Astrocyte (in vitro differentiated cells and primary cell): Measurements from ENCODE around the gene FAM83C. TPM values are rescaled to one million over a fixed set of nuclear protein-coding genes. Genes with fewer than 3 reads are reported as not detected.

Source experiments
- DNase-seq: peaks from one replicate; pipeline ENCODE4 v3.0.0-alpha.2; 2010; ENCODE audit warnings: low read depth
- FAIRE-seq: peaks from 2 replicates; lab custom pipeline; 2011; peaks lifted over from hg19 to GRCh38; lab: Jason Lieb, UNC
- H2AFZ ChIP-seq: 2 replicates; pipeline ENCODE4 v1.6.0; 2012; ENCODE audit warnings: low read depth, low read length, inconsistent platforms
- H3K27ac ChIP-seq: 2 replicates; pipeline ENCODE4 v1.5.1; 2011; ENCODE audit warnings: low read depth, low read length, inconsistent platforms
- H3K27me3 ChIP-seq: 2 replicates; pipeline ENCODE4 v1.6.0; 2011; ENCODE audit warnings: low read length, inconsistent platforms; ENCODE audit not compliant: insufficient read depth
- H3K36me3 ChIP-seq: 2 replicates; pipeline ENCODE4 v1.5.1; 2011; ENCODE audit warnings: low read length, inconsistent platforms; ENCODE audit not compliant: insufficient read depth
- H3K4me1 ChIP-seq: 2 replicates; pipeline ENCODE4 v1.5.1; 2011; ENCODE audit warnings: low read length, inconsistent platforms; ENCODE audit not compliant: insufficient read depth
- H3K4me2 ChIP-seq: 2 replicates; pipeline ENCODE4 v1.6.0; 2012; ENCODE audit warnings: low read length, inconsistent platforms
- H3K4me3 ChIP-seq: 2 replicates; pipeline ENCODE4 v1.5.1; 2011; ENCODE audit warnings: low read depth, mild to moderate bottlenecking, low read length, inconsistent platforms; ENCODE audit not compliant: insufficient read depth
- H3K79me2 ChIP-seq: 2 replicates; pipeline ENCODE4 v1.6.0; 2012; ENCODE audit warnings: mild to moderate bottlenecking, low read length, inconsistent platforms; ENCODE audit not compliant: insufficient read depth
- H3K9ac ChIP-seq: 2 replicates; pipeline ENCODE4 v1.6.0; 2012; ENCODE audit warnings: mild to moderate bottlenecking, low read length, inconsistent platforms
- H3K9me3 ChIP-seq: 2 replicates; pipeline ENCODE4 v1.5.1; 2012; ENCODE audit warnings: low read depth, mild to moderate bottlenecking, low read length, inconsistent platforms; ENCODE audit not compliant: insufficient read depth
- H4K20me1 ChIP-seq: 2 replicates; pipeline ENCODE4 v1.6.0; 2012; ENCODE audit warnings: low read length, inconsistent platforms; ENCODE audit not compliant: insufficient read depth
- H3K27ac Mint-ChIP-seq: one replicate; pipeline ENCODE4 v1.8.0; 2021; ENCODE audit warnings: mild to moderate bottlenecking, mixed read lengths; ENCODE audit not compliant: unreplicated experiment
- H3K27me3 Mint-ChIP-seq: one replicate; pipeline ENCODE4 v1.8.0; 2021; ENCODE audit warnings: low read depth, mixed read lengths; ENCODE audit not compliant: unreplicated experiment
- H3K36me3 Mint-ChIP-seq: one replicate; pipeline ENCODE4 v1.8.0; 2021; ENCODE audit warnings: low read depth, mixed read lengths; ENCODE audit not compliant: unreplicated experiment
- H3K4me1 Mint-ChIP-seq: one replicate; pipeline ENCODE4 v1.8.0; 2021; ENCODE audit warnings: low read depth, mixed read lengths; ENCODE audit not compliant: unreplicated experiment
- H3K4me3 Mint-ChIP-seq: one replicate; pipeline ENCODE4 v1.8.0; 2021; ENCODE audit warnings: mild to moderate bottlenecking, moderate library complexity, mixed read lengths; ENCODE audit not compliant: unreplicated experiment
- H3K9me3 Mint-ChIP-seq: one replicate; pipeline ENCODE4 v1.8.0; 2021; ENCODE audit warnings: mild to moderate bottlenecking, mixed read lengths; ENCODE audit not compliant: unreplicated experiment
- EZH2 ChIP-seq: IDR thresholded peaks from 2 replicates; pipeline ENCODE4 v1.6.1; 2012; ENCODE audit warnings: mild to moderate bottlenecking, low read length, inconsistent platforms; ENCODE audit not compliant: insufficient read depth
- total RNA-seq: library from RNA; stranded (reverse); gene quantifications from 2 replicates; pipeline ENCODE4 v1.2.1, GENCODE V29; 2021
- TF ChIP-seq, protein P1 (sequence below): IDR thresholded peaks from 2 replicates; pipeline ENCODE4 v1.5.1; 2011; ENCODE audit warnings: low read depth, mild to moderate bottlenecking, inconsistent platforms, low read length, moderate library complexity; ENCODE audit not compliant: insufficient read depth

The FAM83C gene
- total RNA-seq, 1 donor from 2014 or later: not detected

DNA sequence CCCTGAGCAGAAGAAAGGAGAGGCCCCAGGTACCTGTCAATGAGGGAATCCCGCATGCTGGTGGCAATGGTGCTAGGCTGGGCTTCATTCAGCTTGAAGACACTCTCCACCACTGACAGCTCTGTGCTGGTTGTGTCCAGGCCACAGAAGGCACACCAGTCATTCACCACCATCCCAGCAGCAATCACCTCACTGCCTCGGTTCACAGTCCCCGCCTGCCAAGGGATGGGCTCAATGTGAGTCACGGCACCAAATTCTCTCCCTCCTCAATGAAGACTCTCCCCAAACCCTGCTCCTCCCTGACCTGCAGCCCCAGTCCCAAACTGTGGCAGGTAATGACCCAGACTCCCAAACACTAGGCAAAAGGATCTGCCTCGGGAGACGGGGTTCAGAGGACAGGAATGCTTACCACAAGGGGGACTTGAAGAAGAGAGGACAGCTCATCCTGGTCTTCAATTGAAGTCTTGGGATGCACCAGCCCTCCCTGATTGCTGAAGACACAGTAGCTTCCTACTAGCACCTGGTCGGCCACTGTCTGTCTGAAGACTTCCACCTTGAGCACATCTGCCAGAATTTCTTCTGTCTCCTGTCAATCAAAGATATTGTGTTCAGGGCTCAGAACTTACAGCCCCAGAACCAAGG, 12.6 kb downstream of the FAM83C start:
- Histone ChIP-seq H3K4me1 (peaks cover 28% of the 10 kb centered on the region), H4K20me1 (peaks cover 38% of the 10 kb centered on the region), H3K4me3 (no peak overlapping the region), H3K9me3 (no peaks in the 10 kb centered on the region), H3K4me2 (no peak overlapping the region), H3K27me3 (no peaks in the 10 kb centered on the region), H3K36me3 (peaks cover 22% of the 10 kb centered on the region), H3K27ac (no peak overlapping the region), H2AFZ (no peak overlapping the region), H3K9ac (no peak overlapping the region), H3K79me2 (peaks cover 82% of the 10 kb centered on the region)
- Mint-ChIP-seq H3K9me3 (no peaks in the 10 kb centered on the region), H3K27me3 (no peaks in the 10 kb centered on the region), H3K4me1 (peaks cover 28% of the 10 kb centered on the region), H3K36me3 (peaks cover 27% of the 10 kb centered on the region), H3K27ac (peak overlapping the region; percentile 48), H3K4me3 (peak overlapping the region; percentile 65)
- DNase-seq (no peak), FAIRE-seq (no peak)
- no peak for TF ChIP-seq EZH2
- TF ChIP-seq, protein P1, sequence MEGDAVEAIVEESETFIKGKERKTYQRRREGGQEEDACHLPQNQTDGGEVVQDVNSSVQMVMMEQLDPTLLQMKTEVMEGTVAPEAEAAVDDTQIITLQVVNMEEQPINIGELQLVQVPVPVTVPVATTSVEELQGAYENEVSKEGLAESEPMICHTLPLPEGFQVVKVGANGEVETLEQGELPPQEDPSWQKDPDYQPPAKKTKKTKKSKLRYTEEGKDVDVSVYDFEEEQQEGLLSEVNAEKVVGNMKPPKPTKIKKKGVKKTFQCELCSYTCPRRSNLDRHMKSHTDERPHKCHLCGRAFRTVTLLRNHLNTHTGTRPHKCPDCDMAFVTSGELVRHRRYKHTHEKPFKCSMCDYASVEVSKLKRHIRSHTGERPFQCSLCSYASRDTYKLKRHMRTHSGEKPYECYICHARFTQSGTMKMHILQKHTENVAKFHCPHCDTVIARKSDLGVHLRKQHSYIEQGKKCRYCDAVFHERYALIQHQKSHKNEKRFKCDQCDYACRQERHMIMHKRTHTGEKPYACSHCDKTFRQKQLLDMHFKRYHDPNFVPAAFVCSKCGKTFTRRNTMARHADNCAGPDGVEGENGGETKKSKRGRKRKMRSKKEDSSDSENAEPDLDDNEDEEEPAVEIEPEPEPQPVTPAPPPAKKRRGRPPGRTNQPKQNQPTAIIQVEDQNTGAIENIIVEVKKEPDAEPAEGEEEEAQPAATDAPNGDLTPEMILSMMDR: no peak

GRCh38 chr20:35279040-35279439, 13.2 kb downstream of the FAM83C start:
- Histone ChIP-seq H3K9ac (no peak overlapping the region), H3K27ac (peak overlapping the region; percentile 58), H4K20me1 (peaks cover 37% of the 10 kb centered on the region), H3K79me2 (peaks cover 76% of the 10 kb centered on the region), H2AFZ (no peak overlapping the region), H3K4me3 (no peak overlapping the region), H3K4me2 (no peak overlapping the region), H3K4me1 (peaks cover 28% of the 10 kb centered on the region), H3K9me3 (no peaks in the 10 kb centered on the region), H3K27me3 (no peaks in the 10 kb centered on the region), H3K36me3 (peaks cover 22% of the 10 kb centered on the region)
- peaks cover 28% of the 10 kb centered on the region for H3K4me1 Mint-ChIP-seq
- no peak for FAIRE-seq
- H3K27ac Mint-ChIP-seq: peak overlapping the region; percentile 80
- TF ChIP-seq, protein P1: no peak
- no peak for TF ChIP-seq EZH2
- DNase-seq: no peak
- no peaks in the 10 kb centered on the region for H3K9me3 Mint-ChIP-seq
- H3K4me3 Mint-ChIP-seq: peak overlapping the region; percentile 56
- H3K27me3 Mint-ChIP-seq: no peaks in the 10 kb centered on the region
- peaks cover 28% of the 10 kb centered on the region for H3K36me3 Mint-ChIP-seq
